Measurements from ENCODE around the gene BEGAIN. TPM values are rescaled to one million over a fixed set of nuclear protein-coding genes. Genes with fewer than 3 reads are reported as not detected.

The BEGAIN gene
- total and polyA plus RNA-seq, 11 donors, result 0.14 to 2.8 (median 0.75) TPM

DNA sequence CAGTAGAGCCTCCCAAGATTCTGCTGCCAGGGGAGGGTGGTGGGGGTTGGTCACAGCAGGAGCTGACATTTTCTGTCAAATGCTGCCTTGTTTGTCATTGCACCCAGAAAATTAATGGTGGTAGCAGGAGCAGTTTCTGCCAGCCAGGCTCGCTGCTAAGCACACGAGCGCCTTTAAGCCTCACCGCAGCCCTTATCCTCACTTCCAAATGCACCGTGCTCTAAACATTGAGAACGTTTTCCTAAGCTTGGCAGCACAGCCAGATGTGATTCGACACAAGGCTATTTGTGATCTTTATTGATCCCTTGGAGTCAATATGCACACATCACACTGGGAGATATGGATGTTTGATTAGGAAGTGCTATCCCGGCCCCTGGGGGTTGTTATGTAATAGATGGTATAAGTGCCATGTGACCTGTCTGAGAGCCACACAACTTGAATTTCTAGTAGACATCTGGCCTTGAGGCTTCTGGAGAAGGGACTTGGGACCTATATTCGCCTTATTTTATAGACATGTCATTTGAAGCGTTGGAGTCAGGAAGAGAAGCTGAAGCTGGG lies 31.6 kb upstream of the BEGAIN start:
- no peaks in the 10 kb centered on the region for H3K36me3 ChIP-seq
- H3K4me3 ChIP-seq, result no peak overlapping the region
- H3K9me3 ChIP-seq, result no peaks in the 10 kb centered on the region
- WGBS, 4 donors, result 66 to 79% (median 68%) methylated on average over 10 of the region's 10 CpGs
- peak in 1 of 5 donors; percentile 14 for DNase-seq
- H3K27me3 ChIP-seq, result peaks cover 0 to 73% (median 7%) of the 10 kb centered on the region in 9 donors
- H3K27ac ChIP-seq, result no peak overlapping the region
- intact Hi-C loops (cut with DNase I), result no loop called here
- ATAC-seq, result no peak
- peaks cover 0 to 46% (median 9%) of the 10 kb centered on the region in 12 donors for H3K4me1 ChIP-seq
- TF ChIP-seq POLR2A (IDR thresholded peaks at IDR 0.05), result no peak
- TF ChIP-seq, protein P1, sequence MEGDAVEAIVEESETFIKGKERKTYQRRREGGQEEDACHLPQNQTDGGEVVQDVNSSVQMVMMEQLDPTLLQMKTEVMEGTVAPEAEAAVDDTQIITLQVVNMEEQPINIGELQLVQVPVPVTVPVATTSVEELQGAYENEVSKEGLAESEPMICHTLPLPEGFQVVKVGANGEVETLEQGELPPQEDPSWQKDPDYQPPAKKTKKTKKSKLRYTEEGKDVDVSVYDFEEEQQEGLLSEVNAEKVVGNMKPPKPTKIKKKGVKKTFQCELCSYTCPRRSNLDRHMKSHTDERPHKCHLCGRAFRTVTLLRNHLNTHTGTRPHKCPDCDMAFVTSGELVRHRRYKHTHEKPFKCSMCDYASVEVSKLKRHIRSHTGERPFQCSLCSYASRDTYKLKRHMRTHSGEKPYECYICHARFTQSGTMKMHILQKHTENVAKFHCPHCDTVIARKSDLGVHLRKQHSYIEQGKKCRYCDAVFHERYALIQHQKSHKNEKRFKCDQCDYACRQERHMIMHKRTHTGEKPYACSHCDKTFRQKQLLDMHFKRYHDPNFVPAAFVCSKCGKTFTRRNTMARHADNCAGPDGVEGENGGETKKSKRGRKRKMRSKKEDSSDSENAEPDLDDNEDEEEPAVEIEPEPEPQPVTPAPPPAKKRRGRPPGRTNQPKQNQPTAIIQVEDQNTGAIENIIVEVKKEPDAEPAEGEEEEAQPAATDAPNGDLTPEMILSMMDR (IDR thresholded peaks at IDR 0.05), result no peak

DNA sequence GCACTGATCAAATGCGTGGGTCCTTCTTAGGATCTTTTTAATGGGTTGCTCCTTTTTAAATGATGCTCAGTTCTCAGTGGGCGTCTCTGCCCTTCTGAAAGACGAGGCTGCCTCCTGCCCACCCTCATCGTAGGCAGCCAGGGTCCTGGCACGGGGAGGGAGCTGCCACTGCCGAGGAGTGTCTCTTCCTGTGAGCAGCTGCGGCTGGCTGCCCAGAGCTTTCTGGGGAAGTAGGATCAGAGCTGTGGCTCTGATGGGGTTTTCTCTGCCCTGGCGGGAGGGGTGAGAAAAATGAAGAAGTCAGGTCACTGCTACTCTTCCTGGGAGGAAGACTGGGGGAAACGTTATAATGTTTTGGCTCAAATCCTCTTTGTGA lies 31.1 kb upstream of the BEGAIN start:
- H3K36me3 ChIP-seq, result no peaks in the 10 kb centered on the region
- no peak overlapping the region for H3K27ac ChIP-seq
- H3K4me3 ChIP-seq, result no peak overlapping the region
- 22 to 31% (median 26%) methylated on average over 8 to 9 of the region's 9 CpGs for WGBS, 4 donors
- TF ChIP-seq, protein P1 (IDR thresholded peaks at IDR 0.05), result no peak
- TF ChIP-seq POLR2A (IDR thresholded peaks at IDR 0.05), result no peak
- intact Hi-C loops (cut with DNase I), result no loop called here
- ATAC-seq, result peak in 3 of 4 donors; percentile 35 to 66 (median 38)
- H3K9me3 ChIP-seq, result no peaks in the 10 kb centered on the region
- DNase-seq, result peak in 3 of 5 donors; percentile 33 to 58 (median 38)
- peaks cover 0 to 73% (median 7%) of the 10 kb centered on the region in 9 donors for H3K27me3 ChIP-seq
- peaks cover 0 to 46% (median 9%) of the 10 kb centered on the region in 12 donors for H3K4me1 ChIP-seq

DNA sequence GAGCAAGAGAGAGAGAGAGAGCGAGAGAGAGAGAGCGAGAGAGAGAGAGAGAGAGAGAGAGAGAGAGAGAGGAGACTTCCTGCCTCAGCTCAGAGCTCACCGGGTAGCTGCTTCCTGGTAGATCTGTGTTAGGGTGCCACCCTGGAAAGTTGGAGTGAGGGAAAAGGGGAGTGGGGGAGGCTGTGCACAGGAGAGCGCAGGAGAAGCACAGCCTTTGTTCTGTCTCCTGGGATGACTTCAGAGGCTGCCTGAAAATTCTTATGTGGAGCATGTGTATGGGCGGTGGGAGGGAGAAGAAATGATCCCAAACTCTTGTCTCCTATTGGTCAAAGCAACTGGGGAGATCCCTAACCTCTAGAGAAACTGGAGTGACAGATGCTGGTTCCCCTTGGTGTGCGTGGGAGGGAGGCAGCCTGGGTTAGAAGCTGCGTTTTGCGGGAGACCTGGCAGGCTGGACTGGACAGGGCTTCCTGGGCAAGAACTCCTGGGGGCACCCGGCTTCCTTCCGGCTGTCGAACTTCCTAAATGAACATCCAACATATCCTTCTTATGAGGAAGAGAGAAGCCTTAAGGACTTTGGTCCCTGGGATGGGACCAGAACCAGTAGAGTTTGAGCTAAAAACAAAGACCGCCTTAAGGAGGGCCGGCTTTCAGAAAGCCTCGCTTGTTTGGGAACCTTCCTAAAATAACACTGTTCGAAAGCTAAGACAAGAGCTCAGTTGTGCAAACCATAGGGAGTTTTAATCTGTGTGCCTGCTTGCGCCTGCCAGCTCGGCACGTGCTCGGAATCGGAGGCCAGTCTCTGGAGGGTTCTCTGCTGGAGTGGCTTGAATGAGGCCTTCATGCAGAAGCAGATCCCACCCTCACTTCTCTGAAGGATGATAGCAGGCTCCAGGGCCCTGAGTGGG lies 30.4 kb upstream of the BEGAIN start:
- WGBS, 4 donors, result 34 to 43% (median 37%) methylated on average over 17 to 20 of the region's 20 CpGs
- peaks cover 0 to 69% (median 7%) of the 10 kb centered on the region in 9 donors for H3K27me3 ChIP-seq
- DNase-seq (peak in 2 of 5 donors; percentile 24 to 43), ATAC-seq (peak in 3 of 4 donors; percentile 37 to 51 (median 48))
- no peaks in the 10 kb centered on the region for H3K36me3 ChIP-seq
- intact Hi-C loops (cut with DNase I), result no loop called here
- H3K4me3 ChIP-seq, result peak overlapping the region in 1 of 12 donors; percentile 5
- TF ChIP-seq, protein P1 (IDR thresholded peaks at IDR 0.05), result no peak
- no peak for TF ChIP-seq POLR2A (IDR thresholded peaks at IDR 0.05)
- H3K4me1 ChIP-seq, result peaks cover 0 to 43% (median 9%) of the 10 kb centered on the region in 12 donors
- H3K27ac ChIP-seq, result no peak overlapping the region
- H3K9me3 ChIP-seq, result no peaks in the 10 kb centered on the region

DNA sequence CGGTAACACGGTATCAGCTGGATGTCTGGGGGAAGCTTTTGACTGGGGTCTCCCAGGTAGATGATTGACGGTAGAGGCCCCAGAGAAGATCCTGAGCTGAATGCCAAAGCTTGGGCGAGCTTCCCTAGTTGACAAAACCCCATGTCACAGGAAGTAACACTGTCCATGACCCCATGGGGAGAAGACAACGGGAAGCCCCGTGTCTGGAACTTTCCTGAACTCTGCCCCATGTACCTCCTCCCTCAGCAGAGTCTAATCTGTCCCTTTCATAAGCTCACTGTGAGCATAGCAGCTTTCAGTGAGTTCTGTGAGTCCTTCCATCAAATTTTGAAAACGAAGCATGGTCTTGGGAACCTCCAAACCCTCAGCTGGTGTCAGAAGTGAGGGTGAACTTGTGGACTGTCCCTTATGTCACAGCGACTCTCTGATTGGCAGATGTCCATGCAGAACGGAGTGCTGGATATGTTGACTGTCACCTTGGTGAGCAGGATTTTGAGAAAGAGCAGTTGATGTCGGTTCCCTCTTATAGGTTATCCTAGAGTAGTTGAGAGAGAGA lies 29.7 kb upstream of the BEGAIN start:
- Histone ChIP-seq H3K27me3 (peaks cover 0 to 61% (median 7%) of the 10 kb centered on the region in 9 donors), H3K4me1 (peaks cover 0 to 36% (median 9%) of the 10 kb centered on the region in 12 donors), H3K4me3 (no peak overlapping the region), H3K36me3 (no peaks in the 10 kb centered on the region), H3K27ac (no peak overlapping the region), H3K9me3 (no peaks in the 10 kb centered on the region)
- intact Hi-C loops (cut with DNase I), result no loop called here
- DNase-seq, result peak in 1 of 5 donors; percentile 10
- peak in 2 of 4 donors; percentile 6 to 33 for ATAC-seq
- no peak for TF ChIP-seq POLR2A (IDR thresholded peaks at IDR 0.05)
- TF ChIP-seq, protein P1 (IDR thresholded peaks at IDR 0.05), result no peak
- WGBS, 4 donors, result 39 to 57% (median 44%) methylated on average over 8 to 10 of the region's 10 CpGs

All from heart left ventricle (tissue), 16 donors.